HCT116 (cell line): ENCODE measurements around the gene DOCK1. TPM values are rescaled to one million over a fixed set of nuclear protein-coding genes. Genes with fewer than 3 reads are reported as not detected.

ENCODE experiments used
- ATAC-seq: fragments of 200-7000 bp; cut with Tn5 transposase; 2 replicates; pipeline ENCODE4 v1.9.1; 2020; ENCODE audit warnings: mild to moderate bottlenecking, moderate library complexity
- BruUV-seq: library from RNA; stranded (reverse); fragments of 400-500 nt; replicated peaks from 2 replicates; lab custom pipeline; 2021; lab: Mats Ljungman, UMichigan
- CTCF ChIA-PET: fragments of 300-600 bp; sonication (Branson Sonifier 250); formaldehyde crosslinking; loops from one replicate; lab custom pipeline; 2021; ENCODE audit warnings: antibody characterized with exemption; lab: Charles Lee
- POLR2A ChIA-PET: fragments of 300-600, 350-600 bp; sonication (Branson Sonifier 250); formaldehyde crosslinking; loops from one replicate; lab custom pipeline; 2021; ENCODE audit warnings: antibody characterized with exemption; lab: Charles Lee
- RAD21 ChIA-PET, 2 experiments: fragments of 300-600 bp; sonication (Branson Sonifier 250); formaldehyde crosslinking; loops; one replicate each; lab custom pipeline; 2023; ENCODE audit warnings: low total read pairs in 2 of 2; ENCODE audit not compliant: uncharacterized antibody in 2 of 2, unreplicated experiment in 2 of 2, low non-redundant PET in 1 of 2; lab: Charles Lee
- DNase-seq: peaks from one replicate; pipeline ENCODE4 v3.0.0-alpha.2; 2010; ENCODE audit warnings: low read depth, low spot score
- H2AFZ ChIP-seq: fragments of 200-600 bp; shearing (Covaris generic), sonication (generic); 2 replicates; pipeline ENCODE4 v1.6.1; 2017; ENCODE audit warnings: low read depth, mixed run types, mixed read lengths, antibody characterized with exemption, low read length; ENCODE audit not compliant: poor library complexity, severe bottlenecking
- H3K27ac ChIP-seq: 2 replicates; pipeline ENCODE4 v1.5.1; 2012; ENCODE audit warnings: low read depth, low read length
- H3K27me3 ChIP-seq: fragments of 200-600 bp; sonication (generic); 2 replicates; pipeline ENCODE4 v1.6.1; 2016; ENCODE audit warnings: mixed run types, low read length, mixed read lengths; ENCODE audit not compliant: insufficient read depth
- H3K36me3 ChIP-seq, 2 experiments: fragments of 200-500 bp in 1 of 2; fragments of 200-600 bp in 1 of 2; sonication (Bioruptor generic) in 1 of 2; sonication (generic) in 1 of 2; 2 replicates each; pipeline versions ENCODE4 v1.5.1 to v1.6.1; 2014 to 2016; ENCODE audit warnings: low read length in 2 of 2, inconsistent platforms in 1 of 2, mixed read lengths in 1 of 2, mixed run types in 1 of 2; ENCODE audit not compliant: insufficient read depth in 2 of 2, control insufficient read depth in 1 of 2
- H3K4me1 ChIP-seq, 2 experiments: fragments of 200-600 bp in 1 of 2; sonication (generic) in 1 of 2; 2 replicates each; pipeline versions ENCODE4 v1.5.1 to v1.6.1; 2012 to 2017; ENCODE audit warnings: low read length in 2 of 2, inconsistent platforms in 1 of 2, mild to moderate bottlenecking in 1 of 2, mixed read lengths in 1 of 2, mixed run types in 1 of 2, moderate library complexity in 1 of 2; ENCODE audit not compliant: insufficient read depth in 2 of 2, control insufficient read depth in 1 of 2
- H3K4me2 ChIP-seq: fragments of 200-600 bp; sonication (generic); 2 replicates; pipeline ENCODE4 v1.6.1; 2017; ENCODE audit warnings: mixed run types, low read length, mixed read lengths
- H3K4me3 ChIP-seq, 2 experiments: fragments of 200-600 bp in 1 of 2; sonication (generic) in 1 of 2; replicated peaks in 1 of 2; 2 replicates each; pipeline ENCODE4 v1.5.1; 2011 to 2016; ENCODE audit warnings: low read length in 2 of 2, control low read depth in 1 of 2, low read depth in 1 of 2, mild to moderate bottlenecking in 1 of 2, mixed read lengths in 1 of 2, mixed run types in 1 of 2
- H3K79me2 ChIP-seq: fragments of 200-600 bp; sonication (generic); 2 replicates; pipeline ENCODE4 v1.6.1; 2017; ENCODE audit warnings: mild to moderate bottlenecking, mixed run types, low read length, moderate library complexity, mixed read lengths; ENCODE audit not compliant: insufficient read depth
- H3K9ac ChIP-seq: fragments of 200-600 bp; sonication (generic); 2 replicates; pipeline ENCODE4 v1.6.1; 2016; ENCODE audit warnings: low read length, mixed read lengths
- H3K9me2 ChIP-seq: fragments of 200-600 bp; sonication (generic), shearing (Covaris generic); 2 replicates; pipeline ENCODE4 v1.6.1; 2017; ENCODE audit warnings: mixed run types, mild to moderate bottlenecking, moderate library complexity; ENCODE audit not compliant: insufficient read depth
- H3K9me3 ChIP-seq, 2 experiments: fragments of 200-500 bp in 1 of 2; fragments of 200-600 bp in 1 of 2; sonication (Bioruptor generic) in 1 of 2; sonication (generic) in 1 of 2; 2 replicates each; pipeline ENCODE4 v1.6.1; 2014 to 2017; ENCODE audit warnings: low read length in 2 of 2, mixed read lengths in 2 of 2, inconsistent platforms in 1 of 2, low read depth in 1 of 2, mild to moderate bottlenecking in 1 of 2, mixed run types in 1 of 2, moderate library complexity in 1 of 2; ENCODE audit not compliant: control insufficient read depth in 1 of 2, insufficient read depth in 1 of 2
- H4K20me1 ChIP-seq: fragments of 200-600 bp; sonication (generic), shearing (Covaris generic); 2 replicates; pipeline ENCODE4 v1.6.1; 2017; ENCODE audit warnings: mixed run types, mild to moderate bottlenecking, moderate library complexity; ENCODE audit not compliant: insufficient read depth
- ATF3 ChIP-seq: IDR thresholded peaks from 2 replicates; pipeline ENCODE4 v1.6.1; 2012
- CBX3 ChIP-seq: IDR thresholded peaks from 2 replicates; pipeline ENCODE4 v1.6.1; 2012; ENCODE audit warnings: low read depth
- CTCF ChIP-seq, 3 experiments: fragments of 200-600 bp in 1 of 3; sonication (generic) in 1 of 3; IDR thresholded peaks in 2 of 3; conservative IDR thresholded peaks in 1 of 3; 2 replicates each; pipeline ENCODE4 v1.5.1; 2012 to 2017; ENCODE audit warnings: low read depth in 2 of 3, low read length in 2 of 3, antibody characterized with exemption in 1 of 3, borderline replicate concordance in 1 of 3, control low read depth in 1 of 3, mild to moderate bottlenecking in 1 of 3, mixed read lengths in 1 of 3, mixed run types in 1 of 3, moderate library complexity in 1 of 3; ENCODE audit not compliant: insufficient read depth in 1 of 3
- EGR1 ChIP-seq: IDR thresholded peaks from 2 replicates; pipeline ENCODE4 v1.6.1; 2012; ENCODE audit warnings: low read depth
- ELF1 ChIP-seq: IDR thresholded peaks from 2 replicates; pipeline ENCODE4 v1.6.1; 2012; ENCODE audit warnings: low read depth, borderline replicate concordance
- POLR2A ChIP-seq: IDR thresholded peaks from 2 replicates; pipeline ENCODE4 v1.7.0; 2011; ENCODE audit warnings: borderline replicate concordance; ENCODE audit not compliant: insufficient read depth, insufficient read length; ENCODE audit errors: extremely low read depth
- RAD21 ChIP-seq: IDR thresholded peaks from 2 replicates; pipeline ENCODE4 v1.6.1; 2012; ENCODE audit warnings: low read depth, mild to moderate bottlenecking
- SIN3A ChIP-seq: IDR thresholded peaks from 2 replicates; pipeline ENCODE4 v1.6.1; 2012; ENCODE audit warnings: low read depth
- SP1 ChIP-seq: IDR thresholded peaks from 2 replicates; pipeline ENCODE4 v1.6.1; 2012; ENCODE audit warnings: low read depth
- YY1 ChIP-seq: IDR thresholded peaks from 2 replicates; pipeline ENCODE4 v1.6.1; 2011; ENCODE audit warnings: low read length, low read depth, moderate library complexity, mild to moderate bottlenecking; ENCODE audit not compliant: insufficient replicate concordance; ENCODE audit errors: extremely low read depth
- ZFX ChIP-seq: fragments of 450-650 bp; IDR thresholded peaks from 2 replicates; pipeline ENCODE4 v1.6.1; 2017
- ZNF274 ChIP-seq: fragments of 200-500 bp; sonication (Bioruptor generic); IDR thresholded peaks from 2 replicates; pipeline ENCODE4 v1.6.1; 2014; ENCODE audit warnings: mild to moderate bottlenecking, low read depth, low read length, inconsistent platforms
- intact Hi-C: fragments of 100-400 bp; cut with micrococcal nuclease; formaldehyde crosslinking; loops from 2 replicates; pipeline ENCODE4 v1.10.0; 2022
- total RNA-seq: library from RNA; stranded (reverse); gene quantifications from one replicate; pipeline ENCODE4 v1.2.1, GENCODE V29; 2021; ENCODE audit not compliant: unreplicated experiment

Gene DOCK1
- total RNA-seq, 1 experiment from 2014 or later = 46.5 TPM

GRCh38 chr10:127259347-127259746 is 354.1 kb downstream of the DOCK1 start:
- no peaks in the 10 kb centered on the region for H3K9me3 ChIP-seq
- no peaks in the 10 kb centered on the region for H3K27me3 ChIP-seq
- H3K36me3 ChIP-seq = no peaks in the 10 kb centered on the region
- H4K20me1 ChIP-seq = no peaks in the 10 kb centered on the region
- H3K4me2 ChIP-seq = no peak overlapping the region
- ChIA-PET RAD21 (no interaction called here), POLR2A (no interaction called here), CTCF (no interaction called here)
- intact Hi-C loops = no loop called here
- no peak overlapping the region for H2AFZ ChIP-seq
- no TSS peak for BruUV-seq
- DNase-seq = no peak
- no peak for ATAC-seq
- no peaks in the 10 kb centered on the region for H3K79me2 ChIP-seq
- H3K9me2 ChIP-seq = no peaks in the 10 kb centered on the region
- H3K4me3 ChIP-seq = no peak overlapping the region
- no peaks in the 10 kb centered on the region for H3K4me1 ChIP-seq
- TF ChIP-seq CTCF (IDR thresholded peaks at IDR 0.05 in 2 of 3, conservative IDR thresholded peaks at IDR 0.05 in 1 of 3; ENCODE audit: borderline replicate concordance in 1 of 3, insufficient read depth in 1 of 3, low read depth in 2 of 3, low read length in 2 of 3) = no peak
- TF ChIP-seq ZFX = no peak
- no peak for TF ChIP-seq SP1
- TF ChIP-seq POLR2A = no peak
- TF ChIP-seq CBX3 = no peak
- no peak for TF ChIP-seq SIN3A
- TF ChIP-seq EGR1 = no peak
- no peak for TF ChIP-seq ELF1
- TF ChIP-seq ZNF274 = no peak
- no peak for TF ChIP-seq RAD21
- TF ChIP-seq, all 23 proteins: peak for 0
- no peak overlapping the region for H3K9ac ChIP-seq
- H3K27ac ChIP-seq = no peak overlapping the region

- no peaks in the 10 kb centered on the region for H3K36me3 ChIP-seq
- no peaks in the 10 kb centered on the region for H3K27me3 ChIP-seq
- H3K4me2 ChIP-seq = no peak overlapping the region
- no peak overlapping the region for H3K4me3 ChIP-seq
- POLR2A ChIA-PET = no interaction called here
- DNase-seq (no peak), ATAC-seq (no peak)
- no peaks in the 10 kb centered on the region for H3K79me2 ChIP-seq
- no peaks in the 10 kb centered on the region for H3K9me2 ChIP-seq
- H3K27ac ChIP-seq = no peak overlapping the region
- H4K20me1 ChIP-seq = no peaks in the 10 kb centered on the region
- no peaks in the 10 kb centered on the region for H3K4me1 ChIP-seq
- RAD21 ChIA-PET = no interaction called here
- H2AFZ ChIP-seq = no peak overlapping the region
- TF ChIP-seq ATF3 (no peak), YY1 (no peak)
- no peaks in the 10 kb centered on the region for H3K9me3 ChIP-seq
- H3K9ac ChIP-seq = no peak overlapping the region
- intact Hi-C loops = no loop called here
- CTCF ChIA-PET = interaction anchor here (1.1 kb wide), 1 partner anchor 19 kb away, joined by 4 read pairs; no protein-coding TSS in a partner anchor
- BruUV-seq = no TSS peak
Observed at GRCh38 chr10:127262606-127263005, 357.4 kb downstream of the DOCK1 start.
